H7 (cell line): ENCODE results near the gene C18orf32. TPM values are rescaled to one million over a fixed set of nuclear protein-coding genes. Genes with fewer than 3 reads are reported as not detected.
"Not testable (repeated sequence)": the region's sequence is repeated elsewhere in the genome, so short reads cannot be mapped to it uniquely, and the experiment has no call there.

Experiments used
- DNase-seq: peaks from one replicate; pipeline ENCODE4 v3.0.0; 2012
- H3K27me3 ChIP-seq: 2 replicates; pipeline ENCODE4 v1.6.0; 2011; ENCODE audit warnings: mild to moderate bottlenecking, low read length; ENCODE audit not compliant: control insufficient read depth, insufficient read depth
- H3K36me3 ChIP-seq: replicated peaks from 2 replicates; pipeline ENCODE4 v1.5.1; 2011; ENCODE audit warnings: low read length; ENCODE audit not compliant: control insufficient read depth, insufficient read depth
- H3K4me3 ChIP-seq: 2 replicates; pipeline ENCODE4 v1.5.1; 2011; ENCODE audit warnings: low read depth, mild to moderate bottlenecking, control low read depth, low read length, moderate library complexity; ENCODE audit not compliant: insufficient read depth
- total RNA-seq: library from RNA; depleted of rRNA; stranded (reverse); fragments of >200 nt; shearing (Covaris generic); gene quantifications from 2 replicates; pipeline ENCODE4 v1.2.3, GENCODE V29; 2014

The C18orf32 gene
- total RNA-seq, 1 experiment from 2014 or later: 21.0 TPM

DNA sequence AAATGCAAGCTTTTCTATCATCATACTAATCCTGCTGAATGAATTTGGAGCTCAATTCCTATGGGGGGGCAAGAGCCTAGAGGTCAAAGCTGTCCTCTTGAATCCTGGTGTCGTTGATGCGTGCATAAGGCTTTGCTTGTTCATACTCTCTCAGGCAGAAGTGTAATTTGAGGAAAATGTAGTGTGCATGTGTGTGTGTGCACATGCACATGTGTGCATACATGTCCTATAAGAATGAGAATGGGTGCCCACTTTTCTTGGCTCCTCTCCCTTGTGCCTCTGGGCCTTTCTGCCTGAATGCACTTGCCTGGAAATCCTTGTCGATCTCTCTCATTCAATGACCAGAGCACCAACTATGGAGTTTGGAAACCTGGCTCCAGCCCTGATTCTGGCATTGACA, 28.5 kb upstream of the C18orf32 start:
- Histone ChIP-seq H3K4me3 (no peak overlapping the region), H3K27me3 (no peaks in the 10 kb centered on the region), H3K36me3 (no peaks in the 10 kb centered on the region)
- DNase-seq: no peak

DNA sequence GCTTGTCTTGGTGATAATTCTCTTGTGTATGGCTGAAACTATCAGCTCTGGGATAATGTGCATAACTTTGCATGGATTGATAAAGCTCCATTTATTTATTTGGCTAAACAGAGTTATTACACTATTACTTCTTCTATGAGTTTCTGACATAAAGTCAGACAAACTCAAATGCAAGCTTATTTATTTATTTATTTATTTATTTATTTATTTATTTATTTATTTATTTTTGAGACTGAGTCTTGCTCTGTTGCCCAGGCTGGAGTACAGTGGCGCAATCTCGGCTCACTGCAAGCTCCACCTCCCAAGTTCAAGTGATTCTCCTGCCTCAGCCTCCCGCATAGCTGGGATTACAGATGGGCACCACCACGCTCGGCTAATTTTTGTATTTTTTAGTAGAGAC, 28.0 kb upstream of the C18orf32 start:
- not testable (repeated sequence) for H3K27me3 ChIP-seq, DNase-seq, H3K4me3 ChIP-seq, H3K36me3 ChIP-seq

GRCh38 chr18:49514577-49514976, 27.5 kb upstream of the C18orf32 start:
- Histone ChIP-seq H3K4me3 (no peak overlapping the region), H3K27me3 (no peaks in the 10 kb centered on the region), H3K36me3 (no peaks in the 10 kb centered on the region)
- DNase-seq: no peak

- not testable (repeated sequence) for H3K4me3 ChIP-seq, H3K27me3 ChIP-seq, DNase-seq, H3K36me3 ChIP-seq
Measured at GRCh38 chr18:49512876-49513275, 25.8 kb upstream of the C18orf32 start.

GRCh38 chr18:49510393-49511115, 23.5 kb upstream of the C18orf32 start:
- Histone ChIP-seq H3K36me3 (no peaks in the 10 kb centered on the region), H3K4me3 (no peak overlapping the region), H3K27me3 (no peaks in the 10 kb centered on the region)
- DNase-seq: peak; percentile 37

- H3K36me3 ChIP-seq, DNase-seq, H3K4me3 ChIP-seq, H3K27me3 ChIP-seq: not testable (repeated sequence)
Measured at GRCh38 chr18:49506438-49506837, 19.4 kb upstream of the C18orf32 start.

DNA sequence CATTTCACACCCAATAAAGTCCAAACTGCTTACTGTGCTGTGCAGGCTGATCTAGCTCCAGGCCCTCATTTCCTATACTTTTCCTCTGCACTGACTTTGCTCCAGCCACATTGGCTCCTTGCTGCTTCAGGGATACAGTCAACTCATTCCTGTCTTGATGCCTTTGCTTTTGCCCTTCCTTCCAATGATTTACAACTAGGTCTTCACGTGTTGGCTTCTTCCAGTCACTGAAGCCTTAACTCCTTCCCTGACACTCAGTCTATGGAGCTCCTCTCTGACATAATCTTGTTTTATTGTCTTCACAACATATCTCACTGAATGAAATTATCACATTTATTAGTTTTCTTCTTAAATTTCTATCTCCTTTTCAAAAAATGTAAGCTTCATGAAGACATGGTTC, 16.9 kb upstream of the C18orf32 start:
- H3K4me3 ChIP-seq: no peak overlapping the region
- no peak for DNase-seq

GRCh38 chr18:49500201-49500921, 13.3 kb upstream of the C18orf32 start:
- H3K27me3 ChIP-seq: no peaks in the 10 kb centered on the region
- no peak overlapping the region for H3K4me3 ChIP-seq
- DNase-seq: peak; percentile 68
- no peaks in the 10 kb centered on the region for H3K36me3 ChIP-seq

More for the DNA sequence above, 16.9 kb upstream of the C18orf32 start:
- no peaks in the 10 kb centered on the region for H3K36me3 ChIP-seq
- H3K27me3 ChIP-seq: no peaks in the 10 kb centered on the region

DNA sequence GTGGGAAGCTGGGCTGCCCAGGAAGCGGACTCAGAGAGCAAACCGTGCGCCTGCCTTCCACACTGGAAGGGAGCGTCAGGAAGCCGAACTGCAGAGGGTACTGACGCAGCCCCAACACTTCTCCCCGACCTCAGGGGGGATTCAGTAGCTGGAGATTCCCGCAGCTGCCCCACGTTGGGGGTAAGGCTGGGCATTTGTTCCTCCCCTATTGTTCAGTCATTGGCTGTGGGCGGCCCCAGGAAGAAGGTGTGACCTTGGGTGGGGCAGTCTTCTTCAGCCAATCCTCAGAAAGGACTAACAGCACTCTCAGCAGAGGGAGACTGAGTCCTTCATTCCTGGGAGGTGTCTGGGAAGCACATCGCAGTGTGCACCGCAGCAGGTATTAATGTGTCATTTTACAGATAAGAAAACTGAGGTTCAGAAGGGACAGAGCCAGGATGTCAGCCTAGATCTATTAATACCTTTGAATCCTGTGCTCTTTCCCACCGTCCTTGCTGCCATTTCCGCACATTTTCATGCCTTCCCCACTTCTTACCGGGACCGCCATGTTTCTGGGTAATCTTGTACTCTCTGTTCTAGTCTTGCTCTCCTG, 12.1 kb upstream of the C18orf32 start:
- Histone ChIP-seq H3K36me3 (no peaks in the 10 kb centered on the region), H3K4me3 (peak overlapping the region; percentile 11; the same call in 1 of the 2 replicates), H3K27me3 (no peaks in the 10 kb centered on the region)
- peak; percentile 51 for DNase-seq

DNA sequence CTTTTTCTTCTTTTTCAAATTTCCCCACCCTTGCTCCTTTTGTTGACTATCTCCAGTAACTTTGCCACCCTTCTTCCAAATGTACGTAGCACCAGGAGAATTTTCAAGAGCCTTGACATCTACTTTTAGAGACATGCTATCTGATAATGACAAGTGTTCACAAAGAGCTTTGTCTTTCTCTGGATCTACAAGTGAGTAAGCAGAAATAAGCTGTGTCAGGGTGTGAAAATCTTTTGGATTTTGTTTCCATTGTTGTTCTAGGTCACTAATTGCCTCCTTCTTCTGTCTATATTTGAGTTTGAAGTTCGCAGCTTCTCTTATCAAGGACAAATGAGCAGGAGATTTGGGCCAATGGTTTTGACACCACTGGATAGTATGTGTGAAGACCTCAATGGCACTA, 8.4 kb upstream of the C18orf32 start:
- H3K4me3 ChIP-seq: no peak overlapping the region
- H3K27me3 ChIP-seq: no peaks in the 10 kb centered on the region
- H3K36me3 ChIP-seq: peaks cover 8% of the 10 kb centered on the region
- no peak for DNase-seq

DNA sequence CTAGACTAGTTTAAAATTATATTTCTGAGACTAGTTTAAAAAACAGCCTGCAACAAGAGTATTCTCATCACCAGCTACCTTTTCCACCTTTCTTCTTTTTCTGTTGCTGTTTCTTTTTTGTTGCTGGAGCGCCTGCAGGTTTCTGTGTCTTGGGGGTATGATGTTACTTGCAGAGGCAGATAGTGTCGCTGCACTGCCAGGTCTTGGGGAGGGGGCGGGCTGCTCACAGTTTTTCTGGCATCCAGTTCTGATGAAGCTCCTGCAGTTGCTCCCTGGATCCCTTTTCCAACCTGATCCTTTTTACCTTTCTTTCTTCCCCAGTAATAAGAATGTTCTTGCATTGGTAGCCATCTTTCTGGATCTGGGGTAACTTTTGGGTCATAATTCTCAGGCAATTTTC, 8.0 kb upstream of the C18orf32 start:
- H3K4me3 ChIP-seq: no peak overlapping the region
- DNase-seq: peak; percentile 43

DNA sequence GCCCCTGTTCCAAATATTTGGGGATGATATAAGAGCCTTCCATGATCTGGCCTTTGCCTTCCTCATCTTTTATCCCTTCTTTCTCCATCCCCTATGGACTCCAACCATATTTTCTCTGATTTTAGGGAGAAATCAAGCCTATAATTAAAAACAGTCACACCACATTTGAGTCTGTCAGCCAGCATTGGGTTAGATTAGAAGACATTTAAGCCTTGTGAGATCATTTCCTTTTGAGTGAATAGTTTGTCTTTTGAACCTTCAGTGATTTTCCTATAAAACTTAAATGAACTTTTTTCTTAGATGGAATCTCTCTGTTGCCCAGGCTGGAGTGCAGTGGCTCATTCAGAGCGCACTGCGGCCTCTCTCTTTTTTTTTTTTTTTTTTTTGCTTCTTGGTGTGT, 7.6 kb upstream of the C18orf32 start:
- Histone ChIP-seq H3K36me3 (peaks cover 16% of the 10 kb centered on the region), H3K27me3 (no peaks in the 10 kb centered on the region), H3K4me3 (no peak overlapping the region)
- no peak for DNase-seq

More for the DNA sequence above, 8.0 kb upstream of the C18orf32 start:
- Histone ChIP-seq H3K36me3 (peaks cover 12% of the 10 kb centered on the region), H3K27me3 (no peaks in the 10 kb centered on the region)

GRCh38 chr18:49492694-49493033, 5.6 kb upstream of the C18orf32 start:
- DNase-seq: no peak
- Histone ChIP-seq H3K36me3 (peaks cover 23% of the 10 kb centered on the region), H3K27me3 (no peaks in the 10 kb centered on the region), H3K4me3 (no peak overlapping the region)

- DNase-seq: peak; percentile 93
- Histone ChIP-seq H3K4me3 (peak within 1 kb of the TSS; percentile 97), H3K36me3 (peaks cover 23% of the 10 kb centered on the region), H3K27me3 (no peaks in the 10 kb centered on the region)
Measured at GRCh38 chr18:49491857-49492693, 5.0 kb upstream of the C18orf32 start, which contains the start of gene RPL17. Gene RPL17 (minus strand): TSS chr18:49492465.
